ENCODE data around the gene CFAP251.
"Not testable (repeated sequence)": the region's sequence is repeated elsewhere in the genome, so short reads cannot be mapped to it uniquely, and the experiment has no call there.

Gene CFAP251, protein sequence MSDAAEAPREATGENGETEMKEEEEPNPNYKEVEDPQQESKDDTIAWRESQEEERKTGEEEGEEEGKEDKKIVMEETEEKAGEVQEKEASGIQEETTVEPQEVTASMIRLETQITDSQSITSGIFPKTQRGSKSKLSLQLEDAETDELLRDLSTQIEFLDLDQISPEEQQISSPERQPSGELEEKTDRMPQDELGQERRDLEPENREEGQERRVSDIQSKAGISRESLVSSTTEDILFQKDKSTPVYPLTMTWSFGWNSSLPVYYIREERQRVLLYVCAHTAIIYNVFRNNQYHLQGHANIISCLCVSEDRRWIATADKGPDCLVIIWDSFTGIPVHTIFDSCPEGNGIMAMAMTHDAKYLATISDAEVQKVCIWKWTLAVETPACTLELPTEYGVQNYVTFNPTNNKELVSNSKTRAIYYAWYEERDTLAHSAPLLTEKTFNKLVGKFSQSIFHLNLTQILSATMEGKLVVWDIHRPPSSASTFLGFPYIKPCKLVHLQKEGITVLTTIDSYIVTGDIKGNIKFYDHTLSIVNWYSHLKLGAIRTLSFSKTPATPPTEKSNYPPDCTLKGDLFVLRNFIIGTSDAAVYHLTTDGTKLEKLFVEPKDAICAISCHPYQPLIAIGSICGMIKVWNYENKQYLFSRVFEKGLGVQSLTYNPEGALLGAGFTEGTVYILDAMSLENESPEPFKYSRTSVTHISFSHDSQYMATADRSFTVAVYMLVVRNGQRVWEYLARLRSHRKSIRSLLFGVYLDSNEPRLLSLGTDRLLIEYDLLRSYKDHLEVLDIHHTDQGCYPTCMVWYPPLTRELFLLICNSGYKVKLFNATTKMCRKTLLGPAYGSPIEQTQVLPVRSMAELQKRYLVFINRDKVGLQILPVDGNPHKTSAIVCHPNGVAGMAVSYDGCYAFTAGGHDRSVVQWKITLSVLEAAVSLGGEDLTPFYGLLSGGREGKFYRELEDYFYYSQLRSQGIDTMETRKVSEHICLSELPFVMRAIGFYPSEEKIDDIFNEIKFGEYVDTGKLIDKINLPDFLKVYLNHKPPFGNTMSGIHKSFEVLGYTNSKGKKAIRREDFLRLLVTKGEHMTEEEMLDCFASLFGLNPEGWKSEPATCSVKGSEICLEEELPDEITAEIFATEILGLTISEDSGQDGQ

DNA sequence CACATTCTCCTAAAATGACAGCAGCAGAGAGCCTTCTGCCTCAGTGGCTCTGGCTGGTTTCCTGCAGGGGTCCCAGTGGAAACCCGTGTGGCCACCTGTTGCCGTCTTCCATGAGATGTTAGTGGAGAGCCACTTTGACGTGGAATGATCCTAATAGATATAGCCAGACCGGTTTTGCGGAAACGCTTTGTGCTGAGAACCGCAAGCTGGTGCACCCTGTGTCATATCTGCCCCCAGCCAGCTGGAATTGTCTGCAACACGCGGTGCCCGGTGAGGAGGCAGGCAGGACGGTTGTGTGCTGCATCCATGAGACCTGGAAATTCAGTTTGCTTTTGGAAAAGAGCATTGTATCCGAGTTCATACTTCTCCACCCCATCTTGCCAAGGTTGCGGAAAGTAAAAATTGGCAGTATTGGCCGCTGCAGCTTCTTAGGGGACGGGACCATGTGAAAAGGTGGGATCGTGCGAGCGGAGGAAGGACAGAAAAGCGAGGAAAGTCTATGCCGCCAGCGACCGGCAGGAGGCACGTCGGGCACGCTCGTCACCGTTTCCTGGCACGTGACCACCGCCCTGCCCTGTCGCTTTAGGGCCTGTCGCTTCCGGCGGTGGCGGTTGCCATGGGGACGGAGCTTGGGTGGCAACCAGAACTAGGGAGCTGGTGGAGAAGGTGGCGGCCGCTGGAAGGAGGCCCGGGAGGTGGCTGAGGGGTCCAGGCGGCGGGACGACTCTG lies at the start of gene CFAP251:
Gene CFAP251, plus strand, starts transcription at position 643 of the 729 bp plus-strand sequence. CDS start 2,714 bp downstream, outside the sequence.
- no peak for DNase-seq

DNA sequence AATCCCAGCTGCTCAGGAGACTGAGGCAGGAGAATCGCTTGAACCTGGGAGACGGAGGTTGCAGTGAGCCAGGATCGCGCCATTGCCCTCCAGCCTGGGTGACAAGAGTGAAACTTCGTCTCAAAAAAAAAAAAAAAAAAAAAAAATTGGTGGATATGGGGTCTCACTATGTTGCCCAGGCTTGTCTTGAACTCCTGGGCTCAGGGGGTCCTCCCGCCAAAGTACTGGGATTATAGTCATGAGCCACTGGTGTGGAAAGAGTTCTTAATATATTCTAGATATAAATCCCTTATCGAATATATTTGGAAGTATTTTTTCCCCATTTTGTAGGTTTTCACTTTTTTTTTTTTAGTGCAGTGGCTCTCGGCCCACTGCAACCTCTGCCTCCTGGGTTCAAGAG lies 49.2 kb upstream of the CFAP251 start:
- not testable (repeated sequence) for DNase-seq

DNA sequence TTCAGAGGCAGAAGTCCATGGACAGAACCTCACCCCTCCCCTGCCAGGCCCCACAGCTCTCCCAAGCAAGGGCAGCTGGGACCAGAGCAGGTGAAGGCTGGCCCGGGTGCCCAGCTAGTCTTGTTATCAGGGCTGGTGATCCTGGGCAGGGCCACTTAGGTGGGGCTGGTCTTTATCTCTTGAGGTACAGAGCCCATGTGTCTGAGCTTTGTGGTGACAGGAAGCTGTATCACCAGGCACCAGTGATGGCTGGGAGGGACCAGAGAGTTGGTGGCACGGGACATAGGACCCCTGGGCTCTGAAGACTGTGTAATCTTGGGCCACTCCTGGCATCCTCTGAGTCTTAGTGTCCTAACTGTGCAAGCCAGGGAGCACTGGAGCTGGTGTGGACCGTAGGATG lies 46.9 kb upstream of the CFAP251 start:
- no peak for DNase-seq

DNA sequence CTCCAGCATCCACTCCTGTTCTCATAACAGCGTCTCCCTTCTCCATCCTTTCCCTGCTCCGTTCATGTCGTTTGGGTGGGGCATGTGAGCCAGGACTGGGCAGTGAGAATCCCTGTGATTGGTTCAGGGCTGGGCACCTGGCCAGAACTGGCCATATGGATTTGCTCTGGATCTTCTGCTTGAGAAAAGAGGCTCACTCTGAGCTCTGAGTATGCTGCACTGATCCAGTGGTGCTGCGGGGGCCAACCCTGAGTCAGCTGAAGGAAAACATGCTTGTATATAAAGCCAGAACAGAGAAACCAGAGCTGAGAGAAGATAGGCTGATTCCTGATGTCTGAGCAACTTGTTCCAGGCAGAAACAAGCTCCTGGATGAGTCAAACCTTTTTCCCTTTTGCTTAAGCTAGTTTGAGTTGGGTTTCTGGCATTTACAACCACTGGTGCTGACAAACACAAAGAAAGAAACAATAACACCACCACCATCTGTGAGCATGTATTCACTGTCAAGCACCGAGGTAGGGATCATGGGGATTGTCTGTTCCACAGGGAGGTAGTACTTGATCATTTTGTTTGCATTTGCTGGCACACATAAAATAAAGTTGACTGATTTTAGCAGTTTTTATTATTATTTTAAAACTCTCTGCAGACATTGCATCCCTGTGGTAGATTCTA lies 45.7 kb upstream of the CFAP251 start:
- DNase-seq: peak; percentile 75

DNA sequence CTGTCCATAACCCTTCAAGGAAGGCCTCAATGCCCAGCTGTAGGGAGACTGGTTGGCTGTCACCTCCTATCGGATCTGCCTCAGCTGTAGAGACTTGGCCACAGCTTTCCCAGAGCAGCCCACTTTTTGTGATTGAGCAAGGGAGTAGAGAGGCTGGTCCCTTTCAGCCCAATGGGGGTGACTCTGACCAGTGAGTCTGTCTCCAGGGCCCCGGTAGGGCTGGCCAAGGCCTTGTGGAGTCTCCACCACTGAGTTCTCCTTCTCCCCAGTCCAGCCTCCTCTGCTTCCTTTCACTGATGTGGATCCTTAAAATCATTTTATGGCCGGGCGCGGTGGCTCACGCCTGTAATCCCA lies 45.2 kb upstream of the CFAP251 start:
- DNase-seq: no peak

DNA sequence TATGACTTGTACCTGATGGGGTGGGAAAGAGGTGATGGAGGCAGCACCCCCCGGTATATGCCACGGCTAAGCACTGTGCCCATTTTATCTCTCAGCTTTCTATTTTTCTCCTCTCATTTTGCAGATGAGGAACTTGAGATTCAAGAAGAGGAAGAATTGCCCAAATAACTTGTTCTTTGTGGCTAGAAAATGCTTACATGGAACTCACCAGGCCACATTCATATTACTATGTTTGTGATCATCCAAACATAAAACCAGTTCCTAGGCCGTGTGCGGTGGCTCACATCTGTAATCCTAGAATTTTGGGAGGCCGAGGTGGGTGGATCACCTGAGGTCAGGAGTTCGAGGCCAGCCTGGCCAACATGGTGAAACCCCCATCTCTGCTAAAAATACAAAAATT lies 44.3 kb upstream of the CFAP251 start:
- no peak for DNase-seq

DNA sequence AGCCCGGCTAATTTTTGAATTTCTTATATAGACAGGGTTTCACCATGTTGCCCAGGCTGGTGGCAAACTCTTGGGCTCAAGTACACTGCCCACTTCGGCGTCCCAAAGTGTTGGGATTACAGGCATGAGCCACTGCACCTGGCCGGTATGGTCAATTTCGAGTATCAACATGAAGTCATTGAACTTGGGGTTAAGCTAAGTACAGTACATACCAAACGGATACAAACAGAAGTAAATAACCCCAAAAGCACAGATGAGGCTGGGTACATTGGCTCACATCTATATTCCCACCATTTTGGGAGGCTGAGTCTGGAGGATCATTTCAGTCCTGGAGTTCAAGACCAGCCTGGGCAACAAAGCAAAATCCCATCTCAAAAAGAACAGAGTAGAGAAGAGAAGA lies 42.8 kb upstream of the CFAP251 start:
- no peak for DNase-seq

DNA sequence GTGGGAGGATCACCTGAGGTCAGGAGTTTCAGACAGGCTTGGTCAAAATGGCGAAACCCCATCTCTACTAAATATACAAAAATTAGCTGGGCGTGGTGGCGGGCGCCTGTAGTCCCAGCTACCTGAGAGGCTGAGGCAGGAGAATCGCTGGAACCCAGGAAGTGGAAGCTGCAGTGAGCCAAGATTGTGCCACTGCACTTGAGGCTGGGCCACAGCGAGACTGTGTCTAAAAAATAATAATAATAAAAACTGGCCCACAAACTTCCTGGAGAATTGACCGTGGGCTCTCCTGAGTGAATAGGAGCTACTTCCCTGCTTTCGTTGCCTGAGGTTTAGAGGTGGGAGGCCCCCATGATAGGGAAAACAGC lies 42.3 kb upstream of the CFAP251 start:
- not testable (repeated sequence) for DNase-seq

DNA sequence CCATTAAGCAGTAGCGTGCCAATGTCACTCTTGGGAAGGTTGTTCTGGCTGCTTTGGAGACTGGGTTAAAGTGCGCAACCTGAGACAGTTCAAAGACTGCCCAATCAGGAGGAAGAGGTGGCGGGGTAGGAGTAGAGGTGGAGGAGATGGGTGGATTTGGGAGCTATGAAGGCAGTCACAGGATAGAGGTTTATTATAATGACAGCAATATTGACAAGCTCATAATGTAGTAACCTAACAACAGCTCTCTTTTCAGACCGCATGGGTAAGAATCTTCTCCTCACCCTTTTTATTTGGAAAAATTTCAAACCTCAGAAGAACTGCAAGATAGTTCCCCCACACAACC lies 35.1 kb upstream of the CFAP251 start:
- no peak for DNase-seq

DNA sequence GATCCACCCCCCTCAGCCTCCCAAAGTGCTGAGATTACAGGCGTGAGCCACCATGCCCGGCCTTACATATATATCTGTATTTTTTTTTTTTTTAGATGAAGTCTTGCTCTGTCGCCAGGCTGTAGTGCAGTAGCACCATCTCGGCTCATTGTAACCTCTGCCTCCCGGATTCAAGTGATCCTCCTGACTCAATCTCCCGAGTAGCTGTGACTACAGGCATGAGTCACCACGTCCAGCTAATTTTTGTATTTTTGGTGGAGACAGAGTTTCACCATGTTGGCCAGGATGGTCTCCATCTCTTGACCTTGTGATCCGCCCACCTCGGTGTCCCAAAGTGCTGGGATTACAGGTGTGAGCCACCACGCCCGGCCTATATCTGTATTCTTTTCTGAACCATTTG lies 33.3 kb upstream of the CFAP251 start:
- DNase-seq: not testable (repeated sequence)

DNA sequence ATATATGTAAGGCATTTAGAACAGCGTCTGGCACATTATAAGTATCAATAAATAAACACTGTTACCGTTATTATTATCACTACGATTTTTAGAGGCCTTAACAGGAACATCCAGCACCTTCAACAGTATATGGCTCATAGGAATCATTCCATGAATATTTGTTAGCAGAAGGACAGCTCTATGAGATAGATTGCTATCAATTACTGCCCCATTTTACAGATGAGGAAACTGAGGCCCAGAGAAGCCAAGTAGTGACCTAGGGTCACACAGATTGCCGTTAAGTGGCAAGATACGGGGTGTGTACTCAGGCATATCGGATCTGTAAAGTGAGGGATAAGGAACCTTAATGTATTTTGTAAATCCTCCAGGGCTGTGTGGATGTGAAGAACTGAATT lies 30.3 kb upstream of the CFAP251 start:
- DNase-seq: no peak

DNA sequence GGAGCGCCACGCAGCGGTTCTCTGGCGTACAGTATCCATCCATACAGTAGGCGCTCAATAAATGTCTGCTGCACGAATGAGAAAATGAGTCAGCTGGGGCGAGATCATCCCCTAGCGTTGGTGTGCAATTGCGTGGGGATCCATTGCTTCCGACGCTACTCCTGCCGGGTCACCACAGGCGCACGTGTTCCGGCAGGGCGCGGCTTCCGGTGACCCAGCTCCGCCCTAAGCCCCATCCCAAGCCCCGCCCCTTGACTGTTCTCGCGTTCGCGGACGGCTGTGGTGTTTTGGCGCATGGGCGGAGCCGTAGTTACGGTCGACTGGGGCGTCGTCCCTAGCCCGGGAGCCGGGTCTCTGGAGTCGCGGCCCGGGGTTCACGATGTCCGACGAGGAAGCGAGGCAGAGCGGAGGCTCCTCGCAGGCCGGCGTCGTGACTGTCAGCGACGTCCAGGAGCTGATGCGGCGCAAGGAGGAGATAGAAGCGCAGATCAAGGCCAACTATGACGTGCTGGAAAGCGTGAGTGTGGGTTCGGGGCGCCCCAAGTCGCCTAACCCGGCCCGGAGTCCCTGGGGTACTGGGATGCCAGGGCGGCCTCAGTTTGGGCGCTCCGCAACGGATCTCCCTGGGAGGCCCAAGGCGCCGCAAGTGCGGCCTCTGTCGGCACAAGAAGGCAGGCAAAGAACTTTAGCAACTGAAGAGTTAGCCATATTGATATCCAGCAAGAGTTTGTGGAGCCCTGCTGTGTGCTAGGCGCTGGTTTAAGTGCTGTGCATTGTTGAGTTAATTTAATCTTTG lies 29.7 kb upstream of the CFAP251 start, which contains the start of gene PSMD9:
Gene PSMD9, plus strand, starts transcription at position 313 of the 796 bp plus-strand sequence. Its CDS starts 67 bp downstream, at position 380.
- DNase-seq: peak; percentile 90

DNA sequence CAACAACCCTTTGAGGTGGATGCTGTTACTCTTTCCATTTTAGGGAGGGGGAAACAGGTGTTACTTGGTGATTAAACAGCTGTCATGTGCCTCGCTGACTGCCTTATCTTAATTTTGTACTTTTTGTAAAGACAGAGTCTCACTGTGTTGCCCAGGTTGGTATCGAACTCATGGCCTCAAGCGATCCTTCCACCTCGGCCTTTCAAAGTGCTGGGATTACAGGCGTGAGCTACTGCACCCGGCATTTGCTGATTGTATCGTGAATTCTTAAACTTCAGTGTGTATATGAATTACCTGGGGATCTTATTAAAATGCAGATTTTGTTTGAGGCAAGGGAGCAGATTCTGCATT lies 29.1 kb upstream of the CFAP251 start:
- DNase-seq: no peak

DNA sequence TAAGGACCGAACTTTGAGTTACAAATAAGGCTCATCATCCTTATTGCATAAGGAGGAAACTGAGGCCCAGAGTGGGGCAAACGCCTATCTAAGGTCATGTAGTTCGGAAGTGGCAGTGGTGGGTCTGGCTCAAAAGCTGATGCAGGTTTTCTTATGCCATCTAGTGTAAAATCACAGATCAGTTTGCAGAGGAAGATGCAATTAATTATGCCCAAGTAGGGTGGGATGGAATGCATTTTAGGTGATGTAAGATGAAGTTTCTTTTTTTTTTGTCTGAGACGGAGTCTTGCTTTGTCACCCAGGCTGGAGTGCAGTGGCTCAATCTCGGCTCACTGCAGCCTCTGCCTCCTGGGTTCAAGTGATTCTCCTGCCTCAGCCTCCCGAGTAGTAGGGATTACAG lies 28.7 kb upstream of the CFAP251 start:
- DNase-seq: not testable (repeated sequence)

DNA sequence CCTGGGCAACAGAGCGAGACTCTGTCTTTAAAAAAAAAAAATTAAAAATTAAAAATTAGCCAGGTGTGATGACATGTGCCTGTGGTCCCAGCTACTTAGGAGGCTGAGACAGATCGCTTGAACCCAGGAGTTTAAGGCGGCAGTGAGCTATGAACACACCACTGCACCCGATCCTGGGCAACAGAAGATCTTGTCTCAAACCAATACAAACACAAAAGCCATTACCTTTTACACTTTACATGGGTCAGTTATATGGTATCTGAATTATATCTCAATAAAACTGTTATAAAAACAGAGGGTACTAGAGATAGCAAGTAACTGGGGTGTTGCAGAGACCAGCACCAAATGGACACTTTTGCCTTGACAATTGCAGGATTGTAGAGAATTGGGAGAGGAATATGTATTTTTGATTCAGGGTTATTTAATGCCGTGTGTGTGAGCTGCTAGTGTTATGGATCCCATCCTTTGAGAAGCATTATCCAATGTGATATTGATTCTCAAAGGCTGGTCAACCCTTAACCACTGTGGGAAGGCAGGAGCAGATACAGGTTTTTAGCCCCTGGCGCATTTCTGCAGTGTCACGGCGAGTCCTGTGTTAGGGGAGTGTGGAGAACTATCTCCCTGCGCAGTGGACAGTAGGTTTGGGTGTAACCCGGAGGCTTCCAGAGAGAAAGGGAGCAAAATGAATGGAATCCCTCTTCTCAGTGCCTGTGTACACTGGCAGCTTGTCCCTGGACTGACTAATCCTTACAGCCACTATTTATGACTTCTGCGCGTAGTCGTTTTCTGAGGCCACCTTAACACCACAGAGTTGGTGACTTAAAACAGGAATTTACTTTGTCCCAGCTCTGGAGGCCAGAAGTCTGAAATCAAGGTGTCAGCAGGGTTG lies 25.5 kb upstream of the CFAP251 start:
- DNase-seq: no peak

DNA sequence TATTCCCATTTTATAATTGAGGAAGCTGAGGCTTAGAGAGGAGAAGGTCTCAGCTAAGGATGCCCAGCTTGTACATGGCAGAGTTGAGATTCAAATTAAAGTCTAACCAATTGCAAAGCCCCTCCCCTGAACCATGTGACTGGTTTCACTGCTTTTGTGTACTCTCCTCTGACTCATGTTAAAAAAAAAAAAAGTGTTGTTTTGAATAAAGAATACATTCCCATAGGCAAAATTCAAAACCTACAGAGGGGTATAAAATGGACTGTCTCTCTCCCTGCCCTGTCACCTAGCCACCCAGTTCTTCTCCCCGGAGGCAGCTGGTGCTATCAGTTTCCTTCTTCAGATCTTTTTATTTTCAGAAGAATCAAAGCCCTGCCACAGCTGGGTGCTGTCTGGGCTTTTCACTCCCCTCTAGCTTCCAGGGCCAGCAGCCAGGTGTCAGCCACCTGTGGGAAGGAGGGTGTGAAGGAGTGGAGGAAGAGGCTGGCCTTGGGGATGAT lies 24.4 kb upstream of the CFAP251 start:
- no peak for DNase-seq

DNA sequence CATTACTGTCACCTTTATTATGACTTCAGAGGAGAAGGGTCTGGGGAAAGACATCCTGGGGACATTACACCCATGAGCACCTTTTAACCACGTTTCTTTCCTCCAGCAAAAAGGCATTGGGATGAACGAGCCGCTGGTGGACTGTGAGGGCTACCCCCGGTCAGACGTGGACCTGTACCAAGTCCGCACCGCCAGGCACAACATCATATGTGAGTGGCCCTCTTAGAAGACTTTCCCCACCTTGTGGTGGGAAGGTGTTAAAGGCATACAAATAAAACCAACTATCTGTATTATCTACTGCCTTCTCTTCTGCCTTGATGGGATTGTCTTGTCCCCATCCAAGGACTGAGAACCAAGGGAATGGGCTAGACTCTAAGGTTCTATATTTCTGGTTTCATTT lies 23.8 kb upstream of the CFAP251 start:
- DNase-seq: no peak

DNA sequence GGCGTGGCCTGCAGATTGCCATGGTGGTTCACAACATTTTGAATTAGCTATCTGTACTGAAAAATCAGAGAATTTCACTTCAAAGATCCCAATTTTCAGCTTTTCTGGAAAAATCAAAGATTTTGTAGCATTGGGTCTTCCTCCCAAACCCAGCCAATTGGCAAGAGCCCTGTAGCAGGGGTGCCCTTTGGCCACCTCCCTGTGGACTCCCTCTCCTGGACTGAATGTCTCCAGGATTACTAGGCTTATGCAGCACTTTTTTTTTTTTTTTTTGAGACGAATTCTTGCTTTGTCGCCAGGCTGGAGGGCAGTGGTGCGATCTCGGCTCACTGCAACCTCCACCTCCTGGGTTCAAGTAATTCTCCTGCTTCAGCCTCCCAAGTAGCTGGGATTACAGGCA lies 20.1 kb upstream of the CFAP251 start:
- DNase-seq: no peak

DNA sequence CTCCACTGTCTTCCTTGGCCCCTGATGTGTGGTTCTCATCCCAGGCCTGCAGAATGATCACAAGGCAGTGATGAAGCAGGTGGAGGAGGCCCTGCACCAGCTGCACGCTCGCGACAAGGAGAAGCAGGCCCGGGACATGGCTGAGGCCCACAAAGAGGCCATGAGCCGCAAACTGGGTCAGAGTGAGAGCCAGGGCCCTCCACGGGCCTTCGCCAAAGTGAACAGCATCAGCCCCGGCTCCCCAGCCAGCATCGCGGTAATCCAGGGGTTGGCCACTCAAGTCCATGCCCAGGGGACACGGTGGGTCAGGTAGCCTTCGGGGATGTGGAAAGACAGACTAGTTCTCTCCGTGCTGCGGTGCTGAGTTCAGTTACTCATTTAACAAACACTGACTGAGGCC lies 18.8 kb upstream of the CFAP251 start:
- no peak for DNase-seq

DNA sequence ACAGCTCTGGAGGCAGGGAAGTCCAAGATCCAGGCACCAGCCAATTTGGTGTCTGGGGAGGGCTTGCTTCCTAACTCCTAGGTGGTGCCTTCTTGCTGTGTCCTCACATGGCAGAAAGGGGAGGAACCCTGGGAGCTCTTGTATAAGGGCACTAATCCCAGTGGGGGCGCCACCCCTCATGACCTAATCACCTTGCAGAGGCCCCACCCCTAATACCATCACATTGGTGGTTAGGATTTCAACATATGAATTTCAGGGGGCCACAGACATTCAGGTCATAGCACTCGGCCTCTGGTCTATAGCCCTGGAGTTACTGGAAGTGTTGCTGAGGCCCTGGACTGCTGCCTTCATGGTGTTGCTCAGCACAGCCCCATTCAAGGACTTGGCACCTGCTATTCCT lies 15.2 kb upstream of the CFAP251 start:
- DNase-seq: no peak

Data from NCI-H446 treated with DMSO at 0.1 percent for 48 hours (cell line).